Esophagus squamous epithelium (tissue), 5 donors: ENCODE measurements around the gene TEX101. TPM values are rescaled to one million over a fixed set of nuclear protein-coding genes. Genes with fewer than 3 reads are reported as not detected.

Experiments
- DNase-seq: peaks from one replicate; lab custom pipeline; 2025; lab: John Stamatoyannopoulos, UW
- H3K27ac ChIP-seq, 4 donors: fragments of 200-600 bp; sonication (generic); one replicate each; pipeline ENCODE4 v1.5.1; 2016 to 2019; ENCODE audit warnings: mild to moderate bottlenecking in 1 of 4
- H3K27me3 ChIP-seq, 4 donors: fragments of 200-600 bp; sonication (generic); 1 replicate in 3 of 4; 2 replicates in 1 of 4; pipeline versions ENCODE4 v1.5.1 to v1.6.0; 2017 to 2021; ENCODE audit warnings: antibody characterized with exemption in 1 of 4
- H3K36me3 ChIP-seq, 3 donors: fragments of 200-600 bp; sonication (generic); one replicate each; pipeline ENCODE4 v1.5.1; 2016 to 2019
- H3K4me1 ChIP-seq, 3 donors: fragments of 200-600 bp; sonication (generic); one replicate each; pipeline ENCODE4 v1.5.1; 2017 to 2019
- H3K4me3 ChIP-seq, 4 donors: fragments of 200-600 bp; sonication (generic); 1 replicate in 3 of 4; 2 replicates in 1 of 4; pipeline ENCODE4 v1.5.1; 2016 to 2019; ENCODE audit warnings: mild to moderate bottlenecking in 2 of 4, moderate library complexity in 1 of 4
- H3K9me3 ChIP-seq, 3 donors: fragments of 200-600 bp; sonication (generic); one replicate each; pipeline ENCODE4 v1.5.1; 2016 to 2019
- POLR2A ChIP-seq, 4 donors: fragments of 450-650 bp; IDR thresholded peaks; one replicate each; pipeline ENCODE4 v1.6.1; 2017; ENCODE audit warnings: antibody characterized with exemption in 4 of 4, mild to moderate bottlenecking in 4 of 4, moderate library complexity in 3 of 4
- WGBS, 2 donors: methylation state at CpG; one replicate each; pipeline ENCODE4 v1.1.5; 2018; 5-methylcytosine and 5-hydroxymethylcytosine counted together
- intact Hi-C: fragments of 100-400 bp; cut with DNase I; formaldehyde crosslinking; loops from one replicate; pipeline ENCODE4 v1.15.0; 2022
- total RNA-seq, 4 donors: library from RNA; depleted of rRNA; stranded (reverse); fragments of >200 nt; gene quantifications; one replicate each; pipeline ENCODE4 v1.1.0, GENCODE V29; 2016
- TF ChIP-seq, protein P1 (sequence below), 6 experiments: fragments of 450-650 bp in 4 of 6; fragments of 200-600 bp in 2 of 6; sonication (generic) in 2 of 6; IDR thresholded peaks; one replicate each; pipeline ENCODE4 v1.5.1; 2016 to 2019; ENCODE audit warnings: antibody characterized with exemption in 6 of 6, mild to moderate bottlenecking in 4 of 6, moderate library complexity in 4 of 6
- donor health status: DM: yes; HTN: yes; CAD: no.

Gene TEX101
- total RNA-seq, 4 donors from 2014 or later, result 0.53 to 3.4 TPM; not detected in 2

DNA sequence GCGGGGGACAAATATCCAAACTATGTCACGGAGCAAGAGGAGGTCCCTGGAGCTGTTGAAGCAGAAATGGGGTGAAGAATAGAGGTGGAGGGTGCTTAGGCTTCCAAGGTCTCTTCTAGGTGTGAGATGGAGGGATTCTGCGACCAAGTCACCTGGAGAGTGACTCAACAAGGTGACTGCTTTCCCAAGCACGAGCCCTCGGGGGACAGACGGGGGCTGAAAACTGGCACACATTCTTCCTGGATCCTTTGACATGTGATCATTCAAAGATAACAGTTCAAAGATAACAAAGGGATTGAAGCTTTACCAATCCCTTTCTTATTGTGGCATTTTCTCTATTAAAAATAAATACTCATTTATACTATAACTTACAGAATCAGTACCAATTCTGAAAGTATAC, 2.2 kb upstream of the TEX101 start:
- no peak overlapping the region for H3K27ac ChIP-seq
- H3K27me3 ChIP-seq, result no peaks in the 10 kb centered on the region
- H3K9me3 ChIP-seq, result no peaks in the 10 kb centered on the region
- no peak for DNase-seq
- no peaks in the 10 kb centered on the region for H3K36me3 ChIP-seq
- WGBS, 2 donors, result 63 to 81% methylated on average over 6 of the region's 6 CpGs
- TF ChIP-seq POLR2A (IDR thresholded peaks at IDR 0.05), result no peak
- TF ChIP-seq, protein P1, sequence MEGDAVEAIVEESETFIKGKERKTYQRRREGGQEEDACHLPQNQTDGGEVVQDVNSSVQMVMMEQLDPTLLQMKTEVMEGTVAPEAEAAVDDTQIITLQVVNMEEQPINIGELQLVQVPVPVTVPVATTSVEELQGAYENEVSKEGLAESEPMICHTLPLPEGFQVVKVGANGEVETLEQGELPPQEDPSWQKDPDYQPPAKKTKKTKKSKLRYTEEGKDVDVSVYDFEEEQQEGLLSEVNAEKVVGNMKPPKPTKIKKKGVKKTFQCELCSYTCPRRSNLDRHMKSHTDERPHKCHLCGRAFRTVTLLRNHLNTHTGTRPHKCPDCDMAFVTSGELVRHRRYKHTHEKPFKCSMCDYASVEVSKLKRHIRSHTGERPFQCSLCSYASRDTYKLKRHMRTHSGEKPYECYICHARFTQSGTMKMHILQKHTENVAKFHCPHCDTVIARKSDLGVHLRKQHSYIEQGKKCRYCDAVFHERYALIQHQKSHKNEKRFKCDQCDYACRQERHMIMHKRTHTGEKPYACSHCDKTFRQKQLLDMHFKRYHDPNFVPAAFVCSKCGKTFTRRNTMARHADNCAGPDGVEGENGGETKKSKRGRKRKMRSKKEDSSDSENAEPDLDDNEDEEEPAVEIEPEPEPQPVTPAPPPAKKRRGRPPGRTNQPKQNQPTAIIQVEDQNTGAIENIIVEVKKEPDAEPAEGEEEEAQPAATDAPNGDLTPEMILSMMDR (IDR thresholded peaks at IDR 0.05), result no peak
- intact Hi-C loops, result no loop called here
- no peak overlapping the region for H3K4me3 ChIP-seq
- no peaks in the 10 kb centered on the region for H3K4me1 ChIP-seq

DNA sequence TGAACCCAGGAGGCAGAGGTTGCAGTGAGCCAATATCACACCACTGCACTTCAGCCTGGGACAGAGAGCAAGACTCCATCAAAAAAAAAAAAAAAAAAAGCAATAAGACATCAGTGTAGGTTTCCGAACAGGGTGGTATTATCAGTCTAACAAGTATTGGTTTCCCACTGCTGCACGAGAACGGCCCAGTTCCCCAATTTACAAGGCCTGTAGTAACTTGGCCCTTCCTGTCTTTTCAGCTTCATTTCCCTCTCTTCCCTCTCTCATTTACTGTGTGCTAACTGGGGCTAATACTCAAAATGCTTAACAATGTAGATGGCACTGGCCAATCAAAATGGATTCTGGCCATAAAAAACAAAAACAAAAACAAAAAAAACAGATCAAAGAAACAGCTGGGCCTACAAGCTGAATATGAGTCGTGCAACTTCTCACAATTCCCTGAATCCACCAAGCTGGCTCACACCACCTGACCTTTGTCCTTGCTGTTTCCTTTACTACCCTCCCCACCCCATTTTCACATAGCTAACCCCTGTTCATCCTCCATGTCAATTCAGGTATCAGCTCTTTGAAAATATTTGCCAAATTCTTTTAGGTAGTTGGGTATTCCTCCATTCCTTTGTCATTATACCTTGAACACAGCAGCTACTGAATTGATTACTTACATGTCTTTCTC, 2.4 kb downstream of the TEX101 start:
- Histone ChIP-seq H3K4me1 (peaks cover 0 to 6% (median 0%) of the 10 kb centered on the region in 3 donors), H3K9me3 (no peaks in the 10 kb centered on the region), H3K36me3 (no peaks in the 10 kb centered on the region), H3K27ac (no peak overlapping the region), H3K27me3 (no peaks in the 10 kb centered on the region), H3K4me3 (no peak overlapping the region)
- no peak for DNase-seq
- TF ChIP-seq, protein P1 (IDR thresholded peaks at IDR 0.05), result no peak
- TF ChIP-seq POLR2A (IDR thresholded peaks at IDR 0.05), result no peak
- 65 to 66% methylated on average over 4 of the region's 4 CpGs for WGBS, 2 donors
- intact Hi-C loops, result no loop called here

DNA sequence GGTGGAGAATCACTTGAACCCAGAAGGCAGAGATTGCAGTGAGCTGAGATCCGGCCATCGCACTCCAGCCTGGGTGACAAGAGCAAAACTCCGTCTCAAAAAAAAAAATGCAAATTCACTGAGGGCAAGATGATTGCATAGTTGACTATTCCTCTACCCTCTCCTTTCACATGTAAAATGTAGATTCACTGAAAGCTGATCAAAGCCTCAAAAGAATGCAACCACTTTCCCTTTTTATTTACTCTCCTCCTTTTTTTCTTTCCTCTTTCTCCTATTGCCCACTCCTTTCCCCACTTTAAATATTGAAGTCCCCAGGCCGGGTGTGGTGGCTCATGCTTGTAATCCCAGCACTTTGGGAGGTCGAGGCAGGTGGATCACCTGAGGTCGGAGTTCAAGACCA, 6.3 kb downstream of the TEX101 start:
- 82 to 90% methylated on average over 3 to 5 of the region's 6 CpGs for WGBS, 2 donors
- Histone ChIP-seq H3K36me3 (no peaks in the 10 kb centered on the region), H3K4me3 (no peak overlapping the region), H3K4me1 (peaks cover 0 to 29% (median 9%) of the 10 kb centered on the region in 3 donors), H3K27ac (no peak overlapping the region), H3K9me3 (no peaks in the 10 kb centered on the region), H3K27me3 (no peaks in the 10 kb centered on the region)
- intact Hi-C loops, result no loop called here
- TF ChIP-seq, protein P1 (IDR thresholded peaks at IDR 0.05), result no peak
- TF ChIP-seq POLR2A (IDR thresholded peaks at IDR 0.05), result no peak
- no peak for DNase-seq

DNA sequence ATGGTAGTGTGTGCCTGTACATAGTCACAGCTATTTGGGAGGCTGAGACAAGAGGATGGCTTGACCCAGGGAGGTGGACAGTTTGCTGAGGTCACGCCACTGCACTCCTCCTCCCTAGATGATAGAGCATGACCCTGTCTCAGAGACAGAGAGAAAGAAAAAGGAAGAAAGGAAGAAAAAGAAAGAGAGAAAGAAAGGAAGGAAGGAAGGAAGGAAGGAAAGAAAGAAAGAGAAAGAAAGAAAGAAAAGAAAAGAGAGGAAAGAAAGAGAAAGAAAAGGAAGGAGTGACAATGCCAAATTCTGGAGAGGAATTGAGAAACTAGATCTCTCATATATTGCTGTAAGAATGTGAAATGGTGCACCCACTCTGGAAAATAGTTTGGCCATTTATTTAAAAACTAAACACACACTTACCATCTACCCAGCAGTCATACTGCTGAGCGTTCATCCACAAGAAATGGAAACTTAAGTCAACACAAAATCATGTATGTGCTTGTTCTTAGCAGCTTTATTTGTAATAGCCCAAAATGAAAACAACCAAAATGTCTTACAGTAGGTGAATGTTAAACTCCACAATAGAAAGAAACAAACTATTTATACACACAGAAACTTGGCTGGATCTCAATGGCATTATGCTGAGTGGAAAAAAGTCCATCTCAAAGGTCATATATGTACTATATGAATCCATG, 7.5 kb downstream of the TEX101 start:
- no peak for DNase-seq
- TF ChIP-seq, protein P1 (IDR thresholded peaks at IDR 0.05), result no peak
- no peak for TF ChIP-seq POLR2A (IDR thresholded peaks at IDR 0.05)
- Histone ChIP-seq H3K4me3 (no peak overlapping the region), H3K27ac (peak overlapping the region in 1 of 4 donors; percentile 18), H3K36me3 (no peaks in the 10 kb centered on the region), H3K27me3 (no peaks in the 10 kb centered on the region), H3K4me1 (peaks cover 0 to 37% (median 9%) of the 10 kb centered on the region in 3 donors), H3K9me3 (no peaks in the 10 kb centered on the region)
- 60 to 63% methylated on average over 2 of the region's 2 CpGs for WGBS, 2 donors
- intact Hi-C loops, result no loop called here

DNA sequence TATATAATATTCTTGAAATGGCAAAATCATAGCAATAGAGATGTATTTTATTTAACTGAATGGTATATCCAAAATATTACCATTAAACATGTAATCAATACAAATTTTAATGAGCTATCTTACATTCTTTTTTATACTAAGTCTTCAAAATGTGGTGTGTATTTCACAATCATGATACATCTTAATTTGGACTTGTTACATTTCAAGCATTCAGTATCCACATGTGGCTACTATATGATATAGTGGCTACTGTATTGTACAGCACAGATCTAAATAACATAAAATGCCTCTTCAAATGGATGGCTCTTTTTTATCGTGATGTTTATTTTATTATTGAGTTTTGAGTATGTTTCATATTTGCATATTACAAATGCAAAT, 8.0 kb downstream of the TEX101 start:
- intact Hi-C loops, result no loop called here
- TF ChIP-seq POLR2A (IDR thresholded peaks at IDR 0.05), result no peak
- TF ChIP-seq, protein P1 (IDR thresholded peaks at IDR 0.05), result no peak
- no peaks in the 10 kb centered on the region for H3K9me3 ChIP-seq
- peak overlapping the region in 1 of 4 donors; percentile 18 for H3K27ac ChIP-seq
- H3K4me1 ChIP-seq, result peaks cover 0 to 37% (median 9%) of the 10 kb centered on the region in 3 donors
- DNase-seq, result no peak
- H3K36me3 ChIP-seq, result no peaks in the 10 kb centered on the region
- H3K27me3 ChIP-seq, result no peaks in the 10 kb centered on the region
- no peak overlapping the region for H3K4me3 ChIP-seq
- 88 to 93% methylated on average over 1 of the region's 1 CpG for WGBS, 2 donors
